C4-2B (cell line): ENCODE results near the gene CCDC127.

Experiments
- ZFX ChIP-seq: fragments of 450-650 bp; IDR thresholded peaks from 2 replicates; pipeline ENCODE4 v1.6.1; 2017
- TF ChIP-seq, protein P1 (sequence below): fragments of 450-650 bp; conservative IDR thresholded peaks from 2 replicates; pipeline ENCODE4 v1.5.1; 2017; ENCODE audit warnings: mild to moderate bottlenecking

DNA sequence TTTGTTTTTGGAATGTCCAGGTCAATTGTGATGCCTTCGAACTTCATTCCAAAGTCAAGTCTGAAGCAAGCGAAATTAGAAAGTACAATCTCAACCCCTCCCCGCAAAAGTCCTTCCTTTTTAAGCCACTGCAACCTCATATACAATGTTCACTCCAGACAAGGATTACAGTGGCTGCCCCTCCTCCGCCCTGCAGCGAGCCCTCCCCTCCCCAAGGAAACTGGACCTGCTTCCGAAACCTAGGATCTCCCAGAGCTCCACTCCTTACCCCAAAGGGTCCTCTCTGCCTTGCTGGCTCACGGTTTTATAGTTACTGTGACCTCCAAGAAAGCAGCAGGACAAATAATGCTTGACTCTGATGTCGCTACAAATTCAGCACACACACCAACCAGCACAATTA, 16.3 kb downstream of the CCDC127 start:
- TF ChIP-seq, protein P1, sequence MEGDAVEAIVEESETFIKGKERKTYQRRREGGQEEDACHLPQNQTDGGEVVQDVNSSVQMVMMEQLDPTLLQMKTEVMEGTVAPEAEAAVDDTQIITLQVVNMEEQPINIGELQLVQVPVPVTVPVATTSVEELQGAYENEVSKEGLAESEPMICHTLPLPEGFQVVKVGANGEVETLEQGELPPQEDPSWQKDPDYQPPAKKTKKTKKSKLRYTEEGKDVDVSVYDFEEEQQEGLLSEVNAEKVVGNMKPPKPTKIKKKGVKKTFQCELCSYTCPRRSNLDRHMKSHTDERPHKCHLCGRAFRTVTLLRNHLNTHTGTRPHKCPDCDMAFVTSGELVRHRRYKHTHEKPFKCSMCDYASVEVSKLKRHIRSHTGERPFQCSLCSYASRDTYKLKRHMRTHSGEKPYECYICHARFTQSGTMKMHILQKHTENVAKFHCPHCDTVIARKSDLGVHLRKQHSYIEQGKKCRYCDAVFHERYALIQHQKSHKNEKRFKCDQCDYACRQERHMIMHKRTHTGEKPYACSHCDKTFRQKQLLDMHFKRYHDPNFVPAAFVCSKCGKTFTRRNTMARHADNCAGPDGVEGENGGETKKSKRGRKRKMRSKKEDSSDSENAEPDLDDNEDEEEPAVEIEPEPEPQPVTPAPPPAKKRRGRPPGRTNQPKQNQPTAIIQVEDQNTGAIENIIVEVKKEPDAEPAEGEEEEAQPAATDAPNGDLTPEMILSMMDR, result no peak
- no peak for TF ChIP-seq ZFX
